ENCODE measurements around the gene REEP6. TPM values are rescaled to one million over a fixed set of nuclear protein-coding genes. Genes with fewer than 3 reads are reported as not detected.

Gene REEP6
- total and polyA plus RNA-seq, 2 of the 4 experiments (the other 2 are of a cell fraction) = 1.3 to 2.2 TPM

- no peak overlapping the region for H2BK15ac ChIP-seq (ENCODE audit: low read depth, low read length)
Observed at GRCh38 chr19:1524972-1525325, 34.0 kb downstream of the REEP6 start.

More at GRCh38 chr19:1524972-1525325, 34.0 kb downstream of the REEP6 start:
- H3K9me3 ChIP-seq (ENCODE audit: control insufficient read depth, insufficient read depth, low read length) = no peaks in the 10 kb centered on the region
- no peaks in the 10 kb centered on the region for H3K79me1 ChIP-seq (ENCODE audit: low read depth in 1 of 2, low read length in 2 of 2)
- no peak overlapping the region for H3K14ac ChIP-seq (replicated peaks; ENCODE audit: low read depth, low read length)
- H3K4me1 ChIP-seq (ENCODE audit: control insufficient read depth, insufficient read depth, low read length) = no peaks in the 10 kb centered on the region; the same call in 1 of the 2 replicates
- H3K27ac ChIP-seq (ENCODE audit: insufficient read depth, low read length) = no peak overlapping the region
- no peak overlapping the region for H3K4ac ChIP-seq (ENCODE audit: low read depth, low read length)
- H2BK5ac ChIP-seq (ENCODE audit: low read depth, low read length, poor library complexity, severe bottlenecking) = no peak overlapping the region
- peak overlapping the region; percentile 22; the same call in 1 of the 2 replicates for H3K23ac ChIP-seq (ENCODE audit: low read depth, low read length)
- ATAC-seq (ENCODE audit: low read depth) (no peak), DNase-seq (no peak)
- no peaks in the 10 kb centered on the region for H3K36me3 ChIP-seq (ENCODE audit: control insufficient read depth, insufficient read depth, low read length)
- in situ Hi-C loops (cut with MboI; ENCODE audit: low sequenced_read_pairs) (loop anchor here (25.0 kb wide), 1 partner anchor 262 kb away; no protein-coding TSS in a partner anchor), intact Hi-C loops (cut with micrococcal nuclease) (no loop called here), dilution Hi-C loops (cut with HindIII; ENCODE audit: low sequenced_read_pairs, unreplicated experiment) (no loop called here)
- no peak overlapping the region for H2AK9ac ChIP-seq (replicated peaks; ENCODE audit: low read depth, low read length, poor library complexity)
- no peak overlapping the region for H4K91ac ChIP-seq (ENCODE audit: insufficient read depth, low read depth, low read length)
- TF ChIP-seq CTCF (conservative IDR thresholded peaks at IDR 0.05; ENCODE audit: low read depth, low read length) (no peak), ELK1 (IDR thresholded peaks at IDR 0.05; ENCODE audit: borderline replicate concordance, low read depth, low read length) (no peak), RFX5 (IDR thresholded peaks at IDR 0.05; ENCODE audit: low read depth, low read length) (no peak), MAZ (IDR thresholded peaks at IDR 0.05; ENCODE audit: borderline replicate concordance, low read depth, low read length) (no peak), RCOR1 (IDR thresholded peaks at IDR 0.05; ENCODE audit: insufficient replicate concordance, low read length) (no peak), USF2 (IDR thresholded peaks at IDR 0.05; ENCODE audit: low read depth, low read length) (no peak), CEBPB (IDR thresholded peaks at IDR 0.05; ENCODE audit: low read depth, low read length) (no peak), NFE2L2 (IDR thresholded peaks at IDR 0.05; ENCODE audit: low read depth, low read length) (no peak), MAFK (IDR thresholded peaks at IDR 0.05; ENCODE audit: low read depth, low read length) (no peak), MXI1 (IDR thresholded peaks at IDR 0.05; ENCODE audit: borderline replicate concordance, low read depth, low read length) (no peak), CHD1 (IDR thresholded peaks at IDR 0.05; ENCODE audit: low read depth, low read length) (no peak), FOS (IDR thresholded peaks at IDR 0.05; ENCODE audit: low read depth, low read length) (no peak), RAD21 (IDR thresholded peaks at IDR 0.05; ENCODE audit: low read length) (no peak), POLR2A (IDR thresholded peaks at IDR 0.05; ENCODE audit: low read depth, low read length) (no peak), BHLHE40 (IDR thresholded peaks at IDR 0.05; ENCODE audit: low read depth, low read length) (no peak), SMC3 (IDR thresholded peaks at IDR 0.05; ENCODE audit: low read depth, low read length) (no peak)
- 50% methylated on average over 2 of the region's 17 CpGs; no CpG with 5 or more reads in 1 of the 2 experiments for WGBS, 2 experiments (ENCODE audit: extremely low coverage in 2 of 2, insufficient read length in 1 of 2)
- H2BK120ac ChIP-seq (ENCODE audit: low read depth, low read length) = no peak overlapping the region
- BruUV-seq (replicated peaks) = no TSS peak
- H4K8ac ChIP-seq (ENCODE audit: low read depth in 2 of 2, low read length in 2 of 2) = no peak overlapping the region
- CTCF ChIA-PET = no interaction called here
- H3K18ac ChIP-seq (ENCODE audit: low read depth, low read length) = no peak overlapping the region
- H3K4me2 ChIP-seq (ENCODE audit: low read depth, low read length) = no peak overlapping the region
- no peak overlapping the region for H3K56ac ChIP-seq (ENCODE audit: extremely low read depth, insufficient read depth, low read length)
- H2BK20ac ChIP-seq (ENCODE audit: low read depth, low read length) = no peak overlapping the region
- peaks cover 7% of the 10 kb centered on the region; the same call in 1 of the 2 replicates for H4K20me1 ChIP-seq (ENCODE audit: insufficient read depth, low read length)
- peak overlapping the region; percentile 51 for H2AFZ ChIP-seq (replicated peaks; ENCODE audit: low read length, poor library complexity)
- peaks cover 36% of the 10 kb centered on the region for H3K27me3 ChIP-seq (ENCODE audit: control insufficient read depth, insufficient read depth, low read length)
- peaks cover 4% of the 10 kb centered on the region; the same call in 1 of the 2 replicates for H3K9me1 ChIP-seq (ENCODE audit: insufficient read depth, low read length)
- H2AK5ac ChIP-seq (ENCODE audit: low read depth, low read length) = no peak overlapping the region
- POLR2A ChIA-PET (ENCODE audit: unreplicated experiment) = no interaction called here
- no peak overlapping the region for H3K4me3 ChIP-seq (ENCODE audit: insufficient read depth, low read depth, low read length)
- no peak overlapping the region for H4K5ac ChIP-seq (ENCODE audit: low read depth, low read length)
- H3K9ac ChIP-seq (ENCODE audit: low read depth, low read length) = no peak overlapping the region
